Measurements from ENCODE around the gene MAGI2. TPM values are rescaled to one million over a fixed set of nuclear protein-coding genes. Genes with fewer than 3 reads are reported as not detected.

MAGI2 gene
- total and polyA plus RNA-seq, 2 experiments from 2014 or later = 10.4 to 26.4 TPM

GRCh38 chr7:79471283-79471682 is 17.8 kb upstream of the MAGI2 start:
- H3K36me3 Mint-ChIP-seq (ENCODE audit: low read depth) = no peaks in the 10 kb centered on the region
- H3K9me3 Mint-ChIP-seq = no peaks in the 10 kb centered on the region
- no peak overlapping the region for H2AFZ ChIP-seq
- H3K36me3 ChIP-seq (ENCODE audit: insufficient read depth) = no peaks in the 10 kb centered on the region
- peaks cover 4% of the 10 kb centered on the region; the same call in 1 of the 3 replicates for H3K4me1 Mint-ChIP-seq
- H3K79me2 ChIP-seq (replicated peaks; ENCODE audit: insufficient read depth) = no peaks in the 10 kb centered on the region
- H3K4me3 Mint-ChIP-seq = no peak overlapping the region
- no peak overlapping the region for H3K27ac Mint-ChIP-seq
- H3K4me2 ChIP-seq = no peak overlapping the region
- H3K27me3 ChIP-seq (ENCODE audit: insufficient read depth) = no peaks in the 10 kb centered on the region
- H3K9me2 ChIP-seq (ENCODE audit: insufficient read depth) = no peaks in the 10 kb centered on the region
- H3F3A ChIP-seq (replicated peaks; ENCODE audit: low read depth) = no peaks in the 10 kb centered on the region
- ATAC-seq (no peak), DNase-seq (ENCODE audit: low spot score) (no peak)
- no peak overlapping the region for H3K27ac ChIP-seq (ENCODE audit: low read depth)
- TF ChIP-seq CREB1 (CRISPR knock-in tag; IDR thresholded peaks at IDR 0.05; ENCODE audit: low read depth) = no peak
- TF ChIP-seq ZNF462 (CRISPR knock-in tag; IDR thresholded peaks at IDR 0.05) = no peak
- TF ChIP-seq POLR2AphosphoS5 (IDR thresholded peaks at IDR 0.05; ENCODE audit: low read depth) = no peak
- no peak for TF ChIP-seq EZH2phosphoT487 (IDR thresholded peaks at IDR 0.05; ENCODE audit: unreplicated experiment)
- TF ChIP-seq JUNB (IDR thresholded peaks at IDR 0.05; ENCODE audit: unreplicated experiment) = no peak
- TF ChIP-seq REST (IDR thresholded peaks at IDR 0.05; ENCODE audit: unreplicated experiment) = no peak
- no peak for TF ChIP-seq STAT1 (IDR thresholded peaks at IDR 0.05; ENCODE audit: unreplicated experiment)
- no peak for TF ChIP-seq CTCF (conservative IDR thresholded peaks at IDR 0.05; ENCODE audit: low read depth in 2 of 2)
- TF ChIP-seq EZH2 (IDR thresholded peaks at IDR 0.05; ENCODE audit: low read depth, unreplicated experiment) = no peak
- H3K27me3 Mint-ChIP-seq (ENCODE audit: insufficient read depth, low read depth, poor library complexity) = no peaks in the 10 kb centered on the region
- H4K20me1 ChIP-seq (replicated peaks; ENCODE audit: insufficient read depth) = no peaks in the 10 kb centered on the region
- peaks cover 9% of the 10 kb centered on the region; the same call in 1 of the 2 replicates for H3K4me1 ChIP-seq (ENCODE audit: insufficient read depth)
- no peak overlapping the region for H3K4me3 ChIP-seq
